HCT116 (cell line): ENCODE data around the gene ABTB2. TPM values are rescaled to one million over a fixed set of nuclear protein-coding genes. Genes with fewer than 3 reads are reported as not detected.

Experiments
- ATAC-seq: fragments of 200-7000 bp; cut with Tn5 transposase; 2 replicates; pipeline ENCODE4 v1.9.1; 2020; ENCODE audit warnings: mild to moderate bottlenecking, moderate library complexity
- BruUV-seq: library from RNA; stranded (reverse); fragments of 400-500 nt; replicated peaks from 2 replicates; lab custom pipeline; 2021; lab: Mats Ljungman, UMichigan
- CTCF ChIA-PET: fragments of 300-600 bp; sonication (Branson Sonifier 250); formaldehyde crosslinking; loops from one replicate; lab custom pipeline; 2021; ENCODE audit warnings: antibody characterized with exemption; lab: Charles Lee
- POLR2A ChIA-PET: fragments of 300-600, 350-600 bp; sonication (Branson Sonifier 250); formaldehyde crosslinking; loops from one replicate; lab custom pipeline; 2021; ENCODE audit warnings: antibody characterized with exemption; lab: Charles Lee
- RAD21 ChIA-PET, 2 experiments: fragments of 300-600 bp; sonication (Branson Sonifier 250); formaldehyde crosslinking; loops; one replicate each; lab custom pipeline; 2023; ENCODE audit warnings: low total read pairs in 2 of 2; ENCODE audit not compliant: uncharacterized antibody in 2 of 2, unreplicated experiment in 2 of 2, low non-redundant PET in 1 of 2; lab: Charles Lee
- DNase-seq: peaks from one replicate; pipeline ENCODE4 v3.0.0-alpha.2; 2010; ENCODE audit warnings: low read depth, low spot score
- H2AFZ ChIP-seq: fragments of 200-600 bp; shearing (Covaris generic), sonication (generic); 2 replicates; pipeline ENCODE4 v1.6.1; 2017; ENCODE audit warnings: low read depth, mixed run types, mixed read lengths, antibody characterized with exemption, low read length; ENCODE audit not compliant: poor library complexity, severe bottlenecking
- H3K27ac ChIP-seq: 2 replicates; pipeline ENCODE4 v1.5.1; 2012; ENCODE audit warnings: low read depth, low read length
- H3K27me3 ChIP-seq: fragments of 200-600 bp; sonication (generic); 2 replicates; pipeline ENCODE4 v1.6.1; 2016; ENCODE audit warnings: mixed run types, low read length, mixed read lengths; ENCODE audit not compliant: insufficient read depth
- H3K36me3 ChIP-seq, 2 experiments: fragments of 200-500 bp in 1 of 2; fragments of 200-600 bp in 1 of 2; sonication (Bioruptor generic) in 1 of 2; sonication (generic) in 1 of 2; 2 replicates each; pipeline versions ENCODE4 v1.5.1 to v1.6.1; 2014 to 2016; ENCODE audit warnings: low read length in 2 of 2, inconsistent platforms in 1 of 2, mixed read lengths in 1 of 2, mixed run types in 1 of 2; ENCODE audit not compliant: insufficient read depth in 2 of 2, control insufficient read depth in 1 of 2
- H3K4me1 ChIP-seq, 2 experiments: fragments of 200-600 bp in 1 of 2; sonication (generic) in 1 of 2; 2 replicates each; pipeline versions ENCODE4 v1.5.1 to v1.6.1; 2012 to 2017; ENCODE audit warnings: low read length in 2 of 2, inconsistent platforms in 1 of 2, mild to moderate bottlenecking in 1 of 2, mixed read lengths in 1 of 2, mixed run types in 1 of 2, moderate library complexity in 1 of 2; ENCODE audit not compliant: insufficient read depth in 2 of 2, control insufficient read depth in 1 of 2
- H3K4me2 ChIP-seq: fragments of 200-600 bp; sonication (generic); 2 replicates; pipeline ENCODE4 v1.6.1; 2017; ENCODE audit warnings: mixed run types, low read length, mixed read lengths
- H3K4me3 ChIP-seq, 2 experiments: fragments of 200-600 bp in 1 of 2; sonication (generic) in 1 of 2; replicated peaks in 1 of 2; 2 replicates each; pipeline ENCODE4 v1.5.1; 2011 to 2016; ENCODE audit warnings: low read length in 2 of 2, control low read depth in 1 of 2, low read depth in 1 of 2, mild to moderate bottlenecking in 1 of 2, mixed read lengths in 1 of 2, mixed run types in 1 of 2
- H3K79me2 ChIP-seq: fragments of 200-600 bp; sonication (generic); 2 replicates; pipeline ENCODE4 v1.6.1; 2017; ENCODE audit warnings: mild to moderate bottlenecking, mixed run types, low read length, moderate library complexity, mixed read lengths; ENCODE audit not compliant: insufficient read depth
- H3K9ac ChIP-seq: fragments of 200-600 bp; sonication (generic); 2 replicates; pipeline ENCODE4 v1.6.1; 2016; ENCODE audit warnings: low read length, mixed read lengths
- H3K9me2 ChIP-seq: fragments of 200-600 bp; sonication (generic), shearing (Covaris generic); 2 replicates; pipeline ENCODE4 v1.6.1; 2017; ENCODE audit warnings: mixed run types, mild to moderate bottlenecking, moderate library complexity; ENCODE audit not compliant: insufficient read depth
- H3K9me3 ChIP-seq, 2 experiments: fragments of 200-500 bp in 1 of 2; fragments of 200-600 bp in 1 of 2; sonication (Bioruptor generic) in 1 of 2; sonication (generic) in 1 of 2; 2 replicates each; pipeline ENCODE4 v1.6.1; 2014 to 2017; ENCODE audit warnings: low read length in 2 of 2, mixed read lengths in 2 of 2, inconsistent platforms in 1 of 2, low read depth in 1 of 2, mild to moderate bottlenecking in 1 of 2, mixed run types in 1 of 2, moderate library complexity in 1 of 2; ENCODE audit not compliant: control insufficient read depth in 1 of 2, insufficient read depth in 1 of 2
- H4K20me1 ChIP-seq: fragments of 200-600 bp; sonication (generic), shearing (Covaris generic); 2 replicates; pipeline ENCODE4 v1.6.1; 2017; ENCODE audit warnings: mixed run types, mild to moderate bottlenecking, moderate library complexity; ENCODE audit not compliant: insufficient read depth
- ATF3 ChIP-seq: IDR thresholded peaks from 2 replicates; pipeline ENCODE4 v1.6.1; 2012
- CBX3 ChIP-seq: IDR thresholded peaks from 2 replicates; pipeline ENCODE4 v1.6.1; 2012; ENCODE audit warnings: low read depth
- CTCF ChIP-seq, 3 experiments: fragments of 200-600 bp in 1 of 3; sonication (generic) in 1 of 3; IDR thresholded peaks in 2 of 3; conservative IDR thresholded peaks in 1 of 3; 2 replicates each; pipeline ENCODE4 v1.5.1; 2012 to 2017; ENCODE audit warnings: low read depth in 2 of 3, low read length in 2 of 3, antibody characterized with exemption in 1 of 3, borderline replicate concordance in 1 of 3, control low read depth in 1 of 3, mild to moderate bottlenecking in 1 of 3, mixed read lengths in 1 of 3, mixed run types in 1 of 3, moderate library complexity in 1 of 3; ENCODE audit not compliant: insufficient read depth in 1 of 3
- ELF1 ChIP-seq: IDR thresholded peaks from 2 replicates; pipeline ENCODE4 v1.6.1; 2012; ENCODE audit warnings: low read depth, borderline replicate concordance
- EZH2 ChIP-seq: fragments of 200-600 bp; sonication (generic); IDR thresholded peaks from 2 replicates; pipeline ENCODE4 v1.6.1; 2017; ENCODE audit warnings: antibody characterized with exemption, mixed run types
- FOSL1 ChIP-seq: IDR thresholded peaks from 2 replicates; pipeline ENCODE4 v1.6.1; 2012; ENCODE audit warnings: low read depth
- JUND ChIP-seq: IDR thresholded peaks from 2 replicates; pipeline ENCODE4 v1.6.1; 2012
- POLR2A ChIP-seq: IDR thresholded peaks from 2 replicates; pipeline ENCODE4 v1.7.0; 2011; ENCODE audit warnings: borderline replicate concordance; ENCODE audit not compliant: insufficient read depth, insufficient read length; ENCODE audit errors: extremely low read depth
- POLR2AphosphoS5 ChIP-seq: IDR thresholded peaks from 2 replicates; pipeline ENCODE4 v1.6.1; 2011; ENCODE audit warnings: mild to moderate bottlenecking, low read depth, low read length, moderate library complexity
- RAD21 ChIP-seq: IDR thresholded peaks from 2 replicates; pipeline ENCODE4 v1.6.1; 2012; ENCODE audit warnings: low read depth, mild to moderate bottlenecking
- SRF ChIP-seq: IDR thresholded peaks from 2 replicates; pipeline ENCODE4 v1.6.1; 2012; ENCODE audit warnings: low read depth
- YY1 ChIP-seq: IDR thresholded peaks from 2 replicates; pipeline ENCODE4 v1.6.1; 2011; ENCODE audit warnings: low read length, low read depth, moderate library complexity, mild to moderate bottlenecking; ENCODE audit not compliant: insufficient replicate concordance; ENCODE audit errors: extremely low read depth
- ZNF274 ChIP-seq: fragments of 200-500 bp; sonication (Bioruptor generic); IDR thresholded peaks from 2 replicates; pipeline ENCODE4 v1.6.1; 2014; ENCODE audit warnings: mild to moderate bottlenecking, low read depth, low read length, inconsistent platforms
- intact Hi-C: fragments of 100-400 bp; cut with micrococcal nuclease; formaldehyde crosslinking; loops from 2 replicates; pipeline ENCODE4 v1.10.0; 2022
- total RNA-seq: library from RNA; stranded (reverse); gene quantifications from one replicate; pipeline ENCODE4 v1.2.1, GENCODE V29; 2021; ENCODE audit not compliant: unreplicated experiment

Gene ABTB2
- total RNA-seq, 1 experiment from 2014 or later, result 6.8 TPM

DNA sequence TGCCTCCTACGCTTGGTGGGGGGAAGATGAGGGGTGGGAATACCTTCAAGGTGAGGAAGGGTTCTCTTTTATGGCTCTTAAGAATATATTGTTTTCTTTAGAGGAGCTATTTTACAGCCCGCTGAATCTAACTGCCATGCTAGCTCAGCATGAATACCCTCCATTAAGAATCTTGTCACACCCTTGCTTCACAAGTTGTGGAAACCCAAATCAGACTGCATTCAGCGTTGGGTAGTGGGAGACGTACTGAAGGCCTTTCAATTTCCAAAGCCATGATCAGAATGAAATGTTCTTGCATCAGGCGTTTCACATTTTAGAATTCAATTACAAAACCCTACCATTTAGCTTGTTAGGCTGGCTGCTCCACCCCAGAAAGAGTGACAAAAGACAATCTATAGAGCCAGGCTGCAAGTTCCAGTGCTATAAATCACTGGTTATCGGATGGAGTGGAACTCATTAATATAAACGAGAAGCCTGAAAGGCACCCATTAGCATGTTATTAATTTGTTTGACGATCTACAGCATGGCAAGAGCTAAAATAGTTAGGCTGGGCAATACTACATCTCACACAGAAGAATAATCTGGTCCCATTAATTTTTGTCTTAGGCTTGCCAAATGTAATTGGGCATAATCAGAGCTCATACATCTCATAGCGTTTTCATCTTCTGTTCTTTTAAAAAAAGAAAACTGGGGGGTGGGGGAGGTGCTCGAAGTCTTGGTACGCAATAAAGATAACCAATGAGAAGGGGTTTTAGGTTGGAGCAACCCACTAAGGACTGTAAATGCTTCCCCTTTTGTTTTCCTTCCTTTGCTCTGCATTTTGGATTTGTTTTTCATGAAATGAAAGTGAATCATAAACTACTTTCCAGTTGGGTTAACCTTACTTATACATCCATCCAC lies 57.5 kb downstream of the ABTB2 start:
- ChIA-PET RAD21 (interaction anchor here in 1 of 2 experiments (0.6 kb wide), 1 partner anchor 30 kb away, joined by 3 read pairs; no protein-coding TSS in a partner anchor), POLR2A (no interaction called here), CTCF (no interaction called here)
- H3K9ac ChIP-seq, result no peak overlapping the region
- H3K36me3 ChIP-seq, result no peaks in the 10 kb centered on the region
- no peak for DNase-seq
- no peak overlapping the region for H2AFZ ChIP-seq
- no peaks in the 10 kb centered on the region for H3K27me3 ChIP-seq
- no peak for ATAC-seq
- TF ChIP-seq JUND, result no peak
- H3K9me3 ChIP-seq, result no peaks in the 10 kb centered on the region
- H3K27ac ChIP-seq, result no peak overlapping the region
- peaks cover 19 to 30% of the 10 kb centered on the region in 2 experiments for H3K4me1 ChIP-seq
- H3K79me2 ChIP-seq, result no peaks in the 10 kb centered on the region
- no peak overlapping the region for H3K4me2 ChIP-seq
- no peak overlapping the region for H3K4me3 ChIP-seq
- no peaks in the 10 kb centered on the region for H4K20me1 ChIP-seq
- intact Hi-C loops, result no loop called here
- no peaks in the 10 kb centered on the region for H3K9me2 ChIP-seq
- BruUV-seq, result no TSS peak

DNA sequence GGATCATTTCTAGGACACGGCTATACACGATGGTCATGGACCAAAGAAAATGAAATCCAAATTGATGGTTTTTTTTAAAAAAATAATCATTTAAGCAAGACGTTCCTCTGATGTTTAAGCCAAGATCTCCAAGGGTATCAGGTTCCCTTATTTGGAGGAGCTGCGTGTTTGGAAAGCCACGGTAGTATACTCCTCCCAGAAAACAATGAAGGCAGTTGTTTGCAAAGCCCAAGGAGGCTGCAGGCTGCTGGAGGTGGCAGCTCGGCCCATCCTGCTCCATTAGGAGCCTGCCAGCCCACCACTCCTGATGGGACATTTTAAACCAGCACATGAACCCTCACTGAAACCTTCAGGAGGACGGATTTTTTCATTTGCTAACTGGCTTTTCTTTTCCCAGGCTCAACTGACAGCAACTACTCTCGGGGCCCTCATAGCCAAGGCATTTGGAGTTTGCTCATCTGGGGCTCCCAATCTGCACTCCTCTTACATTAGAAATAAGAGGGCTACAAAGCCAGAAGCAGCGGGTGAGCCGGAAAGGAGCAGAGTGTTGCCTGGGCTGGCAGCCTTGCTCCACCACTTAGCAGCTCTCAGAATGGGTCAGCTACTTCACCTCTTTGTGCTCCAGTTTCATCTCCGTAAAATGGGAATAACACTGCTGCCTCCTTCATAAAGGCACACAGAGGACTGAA lies 58.4 kb downstream of the ABTB2 start:
- H3K4me2 ChIP-seq, result no peak overlapping the region
- no peak overlapping the region for H3K9ac ChIP-seq
- H3K9me2 ChIP-seq, result no peaks in the 10 kb centered on the region
- POLR2A ChIA-PET, result no interaction called here
- intact Hi-C loops, result no loop called here
- CTCF ChIA-PET, result no interaction called here
- no peak for TF ChIP-seq CTCF (IDR thresholded peaks at IDR 0.05 in 2 of 3, conservative IDR thresholded peaks at IDR 0.05 in 1 of 3; ENCODE audit: borderline replicate concordance in 1 of 3, insufficient read depth in 1 of 3, low read depth in 2 of 3, low read length in 2 of 3)
- no peak for TF ChIP-seq FOSL1
- TF ChIP-seq POLR2AphosphoS5, result no peak
- TF ChIP-seq EZH2, result no peak
- TF ChIP-seq ATF3, result no peak
- TF ChIP-seq RAD21, result no peak
- TF ChIP-seq ZNF274, result no peak
- no peak for TF ChIP-seq CBX3
- TF ChIP-seq POLR2A, result no peak
- TF ChIP-seq SRF, result no peak
- TF ChIP-seq YY1, result no peak
- no peak for TF ChIP-seq ELF1
- no peak for TF ChIP-seq JUND
- TF ChIP-seq, all 23 proteins: peak for 0
- RAD21 ChIA-PET, result no interaction called here
- BruUV-seq, result no TSS peak
- H4K20me1 ChIP-seq, result no peaks in the 10 kb centered on the region
- no peak overlapping the region for H2AFZ ChIP-seq
- H3K4me1 ChIP-seq, result peaks cover 19 to 30% of the 10 kb centered on the region in 2 experiments
- no peak overlapping the region for H3K27ac ChIP-seq
- no peaks in the 10 kb centered on the region for H3K9me3 ChIP-seq
- H3K4me3 ChIP-seq, result no peak overlapping the region
- no peaks in the 10 kb centered on the region for H3K79me2 ChIP-seq
- no peaks in the 10 kb centered on the region for H3K36me3 ChIP-seq
- DNase-seq, result no peak
- ATAC-seq, result no peak
- no peaks in the 10 kb centered on the region for H3K27me3 ChIP-seq
